ENCODE results near the gene TXNDC11.

Gene TXNDC11

GRCh38 chr16:11666103-11667055, 76.3 kb downstream of the TXNDC11 start:
- Histone ChIP-seq H3K4me1 (peaks cover 90% of the 10 kb centered on the region), H3K27ac (peak overlapping the region; percentile 85), H3K4me2 (peak overlapping the region; percentile 92), H3K36me3 (no peaks in the 10 kb centered on the region), H3K9me3 (no peaks in the 10 kb centered on the region), H3K27me3 (no peaks in the 10 kb centered on the region), H3K9ac (peak overlapping the region; percentile 75; the same call in 1 of the 2 replicates), H4K20me1 (peaks cover 27% of the 10 kb centered on the region), H3K4me3 (no peak overlapping the region)
- 0 out of 2 replicates have a peak, but pooled peaks have one; percentile 8 for TF ChIP-seq Cebpa-rat (IDR thresholded peaks at IDR 0.05)

GRCh38 chr16:11665071-11665491, 77.6 kb downstream of the TXNDC11 start:
- Histone ChIP-seq H3K27me3 (no peaks in the 10 kb centered on the region), H3K4me1 (peaks cover 84% of the 10 kb centered on the region), H3K36me3 (no peaks in the 10 kb centered on the region), H3K4me2 (peak overlapping the region; percentile 92), H3K27ac (peak overlapping the region; percentile 85), H3K4me3 (peak overlapping the region; percentile 56), H3K9me3 (no peaks in the 10 kb centered on the region), H4K20me1 (peaks cover 14% of the 10 kb centered on the region), H3K9ac (peak overlapping the region; percentile 75)
- TF ChIP-seq Cebpa-rat (IDR thresholded peaks at IDR 0.05), result no peak

- Histone ChIP-seq H3K9me3 (no peaks in the 10 kb centered on the region), H3K9ac (no peak overlapping the region), H3K4me1 (peaks cover 90% of the 10 kb centered on the region), H3K4me2 (peak overlapping the region; percentile 92), H4K20me1 (no peaks in the 10 kb centered on the region), H3K27me3 (no peaks in the 10 kb centered on the region), H3K27ac (peak overlapping the region; percentile 85; the same call in 1 of the 2 replicates), H3K36me3 (no peaks in the 10 kb centered on the region), H3K4me3 (no peak overlapping the region)
- no peak for TF ChIP-seq Cebpa-rat (IDR thresholded peaks at IDR 0.05)
These were observed 80.1 kb downstream of the TXNDC11 start for GRCh38 chr16:11662582-11662981.

- no peaks in the 10 kb centered on the region for H3K36me3 ChIP-seq
- H3K9me3 ChIP-seq, result no peaks in the 10 kb centered on the region
- no peak for TF ChIP-seq Cebpa-rat (IDR thresholded peaks at IDR 0.05)
- H3K4me3 ChIP-seq, result no peak overlapping the region
- H3K4me2 ChIP-seq, result peak overlapping the region; percentile 47; the same call in 1 of the 2 replicates
- no peak overlapping the region for H3K9ac ChIP-seq
- H3K27ac ChIP-seq, result no peak overlapping the region
- H3K4me1 ChIP-seq, result peaks cover 78% of the 10 kb centered on the region
- H3K27me3 ChIP-seq, result no peaks in the 10 kb centered on the region
- H4K20me1 ChIP-seq, result no peaks in the 10 kb centered on the region
These were observed 82.1 kb downstream of the TXNDC11 start for GRCh38 chr16:11660565-11660964.

- no peak for TF ChIP-seq Cebpa-rat (IDR thresholded peaks at IDR 0.05)
- Histone ChIP-seq H3K4me1 (peaks cover 78% of the 10 kb centered on the region), H4K20me1 (no peaks in the 10 kb centered on the region), H3K4me2 (peak overlapping the region; percentile 47), H3K4me3 (no peak overlapping the region), H3K36me3 (no peaks in the 10 kb centered on the region), H3K27me3 (no peaks in the 10 kb centered on the region), H3K9ac (no peak overlapping the region), H3K27ac (peak overlapping the region; percentile 13; the same call in 1 of the 2 replicates), H3K9me3 (no peaks in the 10 kb centered on the region)
These were observed 83.6 kb downstream of the TXNDC11 start for GRCh38 chr16:11658896-11659708.

GRCh38 chr16:11657556-11657955, 85.1 kb downstream of the TXNDC11 start:
- no peak for TF ChIP-seq Cebpa-rat (IDR thresholded peaks at IDR 0.05)
- Histone ChIP-seq H3K4me2 (no peak overlapping the region), H3K27me3 (no peaks in the 10 kb centered on the region), H3K4me3 (no peak overlapping the region), H3K36me3 (no peaks in the 10 kb centered on the region), H4K20me1 (no peaks in the 10 kb centered on the region), H3K9ac (no peak overlapping the region), H3K9me3 (no peaks in the 10 kb centered on the region), H3K27ac (no peak overlapping the region), H3K4me1 (peaks cover 65% of the 10 kb centered on the region)

GRCh38 chr16:11655655-11656054, 87.0 kb downstream of the TXNDC11 start:
- H3K36me3 ChIP-seq, result no peaks in the 10 kb centered on the region
- H3K9me3 ChIP-seq, result no peaks in the 10 kb centered on the region
- no peaks in the 10 kb centered on the region for H3K27me3 ChIP-seq
- no peaks in the 10 kb centered on the region for H4K20me1 ChIP-seq
- no peak overlapping the region for H3K4me3 ChIP-seq
- peaks cover 62% of the 10 kb centered on the region for H3K4me1 ChIP-seq
- peak overlapping the region; percentile 48; the same call in 1 of the 2 replicates for H3K27ac ChIP-seq
- peak overlapping the region; percentile 46 for H3K4me2 ChIP-seq
- TF ChIP-seq Cebpa-rat (IDR thresholded peaks at IDR 0.05), result no peak
- no peak overlapping the region for H3K9ac ChIP-seq

- H3K4me1 ChIP-seq, result peaks cover 37% of the 10 kb centered on the region
- TF ChIP-seq Cebpa-rat (IDR thresholded peaks at IDR 0.05), result no peak
- H4K20me1 ChIP-seq, result no peaks in the 10 kb centered on the region
- no peaks in the 10 kb centered on the region for H3K36me3 ChIP-seq
- no peaks in the 10 kb centered on the region for H3K27me3 ChIP-seq
- H3K27ac ChIP-seq, result no peak overlapping the region
- H3K9me3 ChIP-seq, result no peaks in the 10 kb centered on the region
- no peak overlapping the region for H3K4me3 ChIP-seq
- H3K4me2 ChIP-seq, result no peak overlapping the region
- H3K9ac ChIP-seq, result no peak overlapping the region
These were observed 90.9 kb downstream of the TXNDC11 start for GRCh38 chr16:11651796-11652195.

- H3K27me3 ChIP-seq, result no peaks in the 10 kb centered on the region
- peaks cover 32% of the 10 kb centered on the region for H3K4me1 ChIP-seq
- no peaks in the 10 kb centered on the region for H3K36me3 ChIP-seq
- no peak overlapping the region for H3K4me3 ChIP-seq
- no peak overlapping the region for H3K9ac ChIP-seq
- no peaks in the 10 kb centered on the region for H3K9me3 ChIP-seq
- no peak overlapping the region for H3K4me2 ChIP-seq
- no peak for TF ChIP-seq Cebpa-rat (IDR thresholded peaks at IDR 0.05)
- no peaks in the 10 kb centered on the region for H4K20me1 ChIP-seq
- no peak overlapping the region for H3K27ac ChIP-seq
These were observed 91.7 kb downstream of the TXNDC11 start for GRCh38 chr16:11650641-11651591.

All from BLaER1 (cell line).